HL-60/S4 (cell line): ENCODE data around the gene AHCYL1.

Experiments used
- in situ Hi-C: fragments of 300-500 bp; cut with MboI; formaldehyde crosslinking; loops from 2 replicates; pipeline ENCODE4 v1.14.3; 2022; ENCODE audit warnings: low sequenced_read_pairs

Gene AHCYL1

DNA sequence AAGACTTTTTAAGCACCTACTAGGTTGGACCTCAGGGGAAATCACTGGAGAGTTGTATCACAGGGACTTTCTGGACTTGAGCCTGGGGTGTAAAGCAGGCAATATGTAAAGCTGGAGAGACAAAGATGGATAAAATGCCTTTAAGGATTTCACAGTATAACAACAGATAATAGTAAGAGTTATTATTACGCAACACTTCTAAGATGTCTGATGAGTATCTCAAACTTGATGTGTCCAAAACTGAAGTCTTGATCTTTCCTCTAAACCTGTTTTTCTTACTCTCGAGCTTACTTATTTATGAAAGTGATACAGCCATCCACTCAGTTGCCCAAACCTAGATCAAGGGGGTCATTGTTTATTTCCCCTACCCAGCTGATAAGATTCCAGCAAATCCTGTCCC lies 47.8 kb downstream of the AHCYL1 start:
- in situ Hi-C loops: no loop called here

DNA sequence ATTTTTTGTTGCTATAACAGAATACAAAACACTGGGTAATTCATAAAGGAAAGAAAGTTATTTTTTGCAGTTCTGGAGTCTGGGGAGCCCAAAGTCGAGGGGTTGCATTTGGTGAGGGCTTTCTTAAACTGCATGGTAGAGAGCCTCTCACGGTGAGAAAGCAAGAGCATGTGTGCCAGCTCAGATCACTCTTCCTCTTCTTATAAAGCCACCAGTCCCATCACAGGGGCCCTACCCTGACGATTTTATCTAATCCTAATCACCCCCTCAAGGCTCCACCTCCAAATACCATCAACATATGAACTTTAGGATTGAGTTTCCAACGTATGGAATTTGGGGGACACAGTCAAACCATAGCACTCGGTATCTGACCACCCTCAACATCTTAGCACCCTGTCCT lies 48.9 kb downstream of the AHCYL1 start:
- in situ Hi-C loops: no loop called here

GRCh38 chr1:110034040-110034450 lies 49.5 kb downstream of the AHCYL1 start:
- in situ Hi-C loops: no loop called here

- in situ Hi-C loops: no loop called here
Measured at GRCh38 chr1:110034451-110035235, 50.1 kb downstream of the AHCYL1 start, which contains the start of gene STRIP1. Gene STRIP1 (plus strand): TSS chr1:110034624. CDS start chr1:110034638, 14 bp downstream.

GRCh38 chr1:110035236-110035752 lies 50.7 kb downstream of the AHCYL1 start:
- in situ Hi-C loops: no loop called here

- in situ Hi-C loops: no loop called here
Measured at GRCh38 chr1:110038271-110038670, 53.7 kb downstream of the AHCYL1 start.

DNA sequence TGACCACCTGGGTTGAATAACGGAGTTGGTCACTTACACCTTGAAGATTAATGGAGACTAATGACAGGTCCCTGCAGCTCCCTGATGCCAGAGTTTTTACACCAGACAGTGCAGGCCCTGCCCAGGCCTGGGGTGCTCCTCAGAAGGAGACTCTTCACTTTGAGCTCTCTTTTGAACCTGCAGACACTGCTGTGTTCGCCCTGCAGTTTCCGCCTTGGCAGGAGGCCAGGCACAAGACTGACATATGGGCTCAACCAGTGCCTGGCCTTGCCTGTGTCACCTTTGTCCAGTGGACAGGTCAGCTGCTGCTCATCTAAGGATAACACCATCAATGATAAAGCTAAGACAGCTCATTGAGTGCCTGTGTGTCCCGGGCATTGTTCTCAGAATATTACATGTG lies 55.1 kb downstream of the AHCYL1 start:
- in situ Hi-C loops: no loop called here

- in situ Hi-C loops: no loop called here
Measured at GRCh38 chr1:110040548-110040947, 56.0 kb downstream of the AHCYL1 start.

DNA sequence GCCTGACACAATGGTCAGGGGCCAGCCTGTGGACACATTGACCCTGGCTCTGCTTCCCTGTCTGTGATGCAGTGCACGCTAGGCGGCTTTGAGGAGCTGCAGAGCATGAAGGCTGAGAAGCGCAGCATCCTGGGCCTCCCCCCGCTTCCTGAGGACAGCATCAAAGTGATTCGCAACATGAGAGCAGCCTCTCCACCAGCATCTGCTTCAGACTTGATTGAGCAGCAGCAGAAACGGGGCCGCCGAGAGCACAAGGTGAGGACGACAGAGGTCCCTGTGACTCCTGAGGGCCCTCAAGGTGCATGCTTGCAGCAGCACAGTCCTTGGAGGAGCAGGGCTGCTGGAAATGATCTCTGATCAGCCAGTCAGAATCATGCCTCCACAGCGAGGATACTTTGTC lies 58.5 kb downstream of the AHCYL1 start:
- in situ Hi-C loops: no loop called here

DNA sequence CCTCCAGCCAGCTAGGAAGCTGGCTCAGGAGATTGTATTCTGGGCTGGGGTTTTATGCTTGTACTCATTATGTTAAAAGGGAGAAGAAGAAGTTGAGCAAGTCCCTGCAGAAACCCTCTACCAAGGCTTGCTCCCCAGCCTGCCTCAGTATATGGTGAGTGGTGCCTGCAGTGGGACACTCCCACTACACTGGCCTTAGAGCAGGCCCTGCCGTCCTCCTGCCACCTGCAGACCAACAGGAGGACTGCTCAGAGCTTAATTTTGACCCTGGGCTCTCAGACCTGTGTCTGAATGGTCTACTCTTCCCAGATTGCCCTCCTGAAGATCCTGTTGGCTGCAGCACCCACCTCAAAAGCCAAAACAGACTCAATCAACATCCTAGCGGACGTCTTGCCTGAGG lies 62.9 kb downstream of the AHCYL1 start:
- in situ Hi-C loops: no loop called here

GRCh38 chr1:110048240-110048639 lies 63.7 kb downstream of the AHCYL1 start:
- in situ Hi-C loops: no loop called here

DNA sequence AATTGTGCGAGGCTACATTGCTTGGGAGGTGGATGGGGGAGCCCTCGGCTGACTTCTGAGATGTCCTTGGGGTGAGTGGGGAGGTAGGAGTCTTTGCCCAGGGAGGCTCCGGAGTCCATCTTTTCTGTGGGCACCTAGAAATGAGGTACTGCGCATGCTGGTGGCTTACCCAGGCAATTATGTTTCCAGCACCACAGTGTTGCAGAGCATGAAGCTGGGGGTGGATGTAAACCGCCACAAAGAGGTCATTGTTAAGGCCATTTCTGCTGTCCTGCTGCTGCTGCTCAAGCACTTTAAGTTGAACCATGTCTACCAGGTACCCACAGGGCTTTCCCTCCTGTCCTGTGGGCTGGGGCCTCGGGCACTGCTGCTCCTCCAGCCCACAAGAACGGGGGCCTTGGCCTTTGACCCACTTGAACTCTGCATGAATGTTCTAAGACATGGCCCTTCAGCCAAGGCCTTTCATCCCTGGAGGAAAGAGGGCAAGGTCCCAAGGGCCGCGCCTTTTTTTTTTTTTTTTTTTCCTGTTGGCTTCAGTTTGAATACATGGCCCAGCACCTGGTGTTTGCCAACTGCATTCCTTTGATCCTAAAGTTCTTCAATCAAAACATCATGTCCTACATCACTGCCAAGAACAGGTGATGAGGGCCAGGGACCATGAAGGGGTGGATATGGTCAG lies 64.5 kb downstream of the AHCYL1 start:
- in situ Hi-C loops: no loop called here

DNA sequence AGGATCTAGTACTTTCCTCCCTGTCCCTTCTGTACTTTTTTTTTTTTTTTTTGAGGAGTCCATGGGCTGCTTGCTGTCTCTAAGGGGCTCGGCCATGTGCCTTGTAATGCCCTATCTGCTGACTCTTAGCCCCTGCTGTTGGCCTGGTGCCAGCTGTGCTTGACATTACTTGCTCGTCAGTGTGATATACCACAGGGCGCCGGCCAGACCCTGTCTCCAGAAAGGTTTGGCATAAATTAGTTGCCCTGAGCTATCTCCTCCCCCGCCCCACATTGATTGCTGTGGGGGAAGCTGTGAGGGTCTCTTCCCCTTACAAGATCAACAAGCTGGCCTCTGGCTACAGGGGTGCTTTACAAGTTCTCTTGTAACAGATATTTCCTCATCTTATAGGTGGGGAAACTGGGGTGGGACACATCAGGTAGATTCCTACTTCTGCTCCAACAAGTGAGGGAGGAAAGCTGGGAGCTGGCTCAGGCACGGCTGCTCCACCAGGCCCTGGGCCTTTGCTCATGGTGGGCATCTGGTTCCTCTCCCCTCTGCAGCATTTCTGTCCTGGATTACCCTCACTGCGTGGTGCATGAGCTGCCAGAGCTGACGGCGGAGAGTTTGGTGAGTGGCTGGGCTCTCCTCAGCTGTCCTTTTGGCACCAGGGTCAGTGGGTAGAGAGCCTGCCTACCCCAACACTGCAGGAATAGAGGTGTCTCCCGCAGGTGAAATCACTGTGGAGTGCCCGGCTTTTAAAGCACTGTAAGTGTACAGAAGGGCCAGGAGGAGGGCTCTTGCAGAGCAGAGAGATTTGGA lies 65.4 kb downstream of the AHCYL1 start:
- in situ Hi-C loops: no loop called here

DNA sequence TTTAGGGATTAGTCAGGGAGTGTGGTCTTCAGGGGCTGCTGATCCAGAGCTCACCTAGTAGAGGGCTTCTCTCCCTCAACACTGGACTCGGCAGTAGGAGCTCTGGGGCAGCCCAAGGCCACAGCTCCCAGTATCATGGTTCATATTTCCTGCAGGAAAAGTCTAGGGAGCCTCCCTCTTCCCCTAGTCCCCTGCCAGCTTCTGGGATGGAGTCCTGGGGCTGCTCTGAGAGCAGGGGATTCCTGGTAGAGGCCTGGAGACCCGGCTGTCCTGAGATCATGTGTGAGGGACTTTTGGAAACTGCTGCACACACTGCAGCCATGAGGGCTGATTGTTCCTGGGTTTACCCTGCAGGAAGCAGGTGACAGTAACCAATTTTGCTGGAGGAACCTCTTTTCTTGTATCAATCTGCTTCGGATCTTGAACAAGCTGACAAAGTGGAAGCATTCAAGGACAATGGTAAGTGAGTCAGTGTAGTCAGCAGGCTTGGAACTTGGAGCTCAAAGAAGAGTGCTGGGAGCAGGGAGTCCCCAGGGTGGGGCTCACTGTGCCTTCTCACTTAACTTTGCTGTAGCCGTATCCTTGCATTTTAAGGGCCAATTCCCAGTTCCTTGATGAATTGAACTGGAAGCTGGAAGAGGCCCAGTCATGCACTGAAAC lies 66.2 kb downstream of the AHCYL1 start:
- in situ Hi-C loops: no loop called here

- in situ Hi-C loops: no loop called here
Measured at GRCh38 chr1:110051262-110051648, 66.7 kb downstream of the AHCYL1 start.

GRCh38 chr1:110053552-110054428 lies 69.2 kb downstream of the AHCYL1 start:
- in situ Hi-C loops: no loop called here

DNA sequence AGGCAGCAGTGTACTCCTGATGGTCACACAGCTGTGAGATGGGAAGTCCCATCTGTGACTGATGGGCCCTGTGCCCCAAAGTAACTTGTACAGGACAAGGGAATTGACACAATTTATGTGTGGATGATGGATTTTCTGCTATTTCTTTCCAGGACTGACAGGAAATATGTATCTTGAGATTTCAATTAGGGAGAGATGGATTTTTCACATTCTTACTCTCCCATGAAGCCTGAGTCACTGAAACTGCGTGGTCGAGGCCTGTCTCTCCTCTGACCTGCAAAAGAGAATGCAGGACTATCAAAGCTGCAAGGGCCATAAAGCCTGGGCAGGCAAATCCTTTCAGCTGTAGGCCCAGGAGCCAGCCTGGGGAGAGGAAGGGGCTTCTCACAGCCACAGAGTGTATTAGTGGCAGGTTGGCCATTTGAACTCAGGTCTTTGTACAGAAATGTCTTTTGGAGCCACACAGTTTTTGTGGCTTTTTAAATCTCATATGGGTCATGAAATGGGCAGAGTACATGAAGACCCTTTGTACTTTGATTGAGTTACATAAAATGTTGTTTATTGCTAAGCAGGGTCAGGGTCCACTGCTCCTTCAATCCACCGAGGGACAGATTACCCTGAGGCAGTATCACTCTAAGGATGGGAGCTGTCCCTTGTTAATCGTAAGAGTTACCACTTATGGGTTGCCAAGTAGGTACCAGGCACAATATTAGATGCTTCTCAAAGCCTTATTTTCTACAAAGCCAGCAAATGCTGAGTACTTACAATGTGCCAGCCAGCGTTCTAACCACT lies 71.1 kb downstream of the AHCYL1 start:
- in situ Hi-C loops: no loop called here

- in situ Hi-C loops: no loop called here
Measured at GRCh38 chr1:110056285-110056683, 71.7 kb downstream of the AHCYL1 start.

GRCh38 chr1:110056776-110057175 lies 72.2 kb downstream of the AHCYL1 start:
- in situ Hi-C loops: no loop called here
